MG63 (cell line): Measurements from ENCODE around the gene BHLHE23. TPM values are rescaled to one million over a fixed set of nuclear protein-coding genes. Genes with fewer than 3 reads are reported as not detected.
A peak's percentile ranks its signal among the peaks of the same experiment; 100 is the strongest.

Experiments
- DNase-seq: peaks from one replicate; pipeline ENCODE4 v3.0.0-alpha.2; 2020
- H3K27me3 ChIP-seq: fragments of 250-450 bp; sonication (Bioruptor Pico); 2 replicates; pipeline ENCODE4 v1.5.1; 2020; ENCODE audit warnings: mild to moderate bottlenecking, moderate library complexity
- H3K36me3 ChIP-seq: fragments of 250-450 bp; sonication (Bioruptor Pico); 2 replicates; pipeline ENCODE4 v1.5.1; 2020; ENCODE audit warnings: mild to moderate bottlenecking, moderate library complexity
- H3K4me3 ChIP-seq: fragments of 250-450 bp; sonication (Bioruptor Pico); 2 replicates; pipeline ENCODE4 v1.5.1; 2020; ENCODE audit warnings: mild to moderate bottlenecking, moderate library complexity
- H3K9me3 ChIP-seq: fragments of 250-450 bp; sonication (Bioruptor Pico); 2 replicates; pipeline ENCODE4 v1.5.1; 2020; ENCODE audit warnings: mild to moderate bottlenecking, moderate library complexity
- total RNA-seq: library from RNA; depleted of rRNA; stranded (reverse); fragments of >200 nt; shearing (Covaris generic); gene quantifications from 2 replicates; pipeline ENCODE4 v1.2.3, GENCODE V29; 2014; ENCODE audit warnings: low replicate concordance

Gene BHLHE23
- total RNA-seq, 1 experiment from 2014 or later: not detected

DNA sequence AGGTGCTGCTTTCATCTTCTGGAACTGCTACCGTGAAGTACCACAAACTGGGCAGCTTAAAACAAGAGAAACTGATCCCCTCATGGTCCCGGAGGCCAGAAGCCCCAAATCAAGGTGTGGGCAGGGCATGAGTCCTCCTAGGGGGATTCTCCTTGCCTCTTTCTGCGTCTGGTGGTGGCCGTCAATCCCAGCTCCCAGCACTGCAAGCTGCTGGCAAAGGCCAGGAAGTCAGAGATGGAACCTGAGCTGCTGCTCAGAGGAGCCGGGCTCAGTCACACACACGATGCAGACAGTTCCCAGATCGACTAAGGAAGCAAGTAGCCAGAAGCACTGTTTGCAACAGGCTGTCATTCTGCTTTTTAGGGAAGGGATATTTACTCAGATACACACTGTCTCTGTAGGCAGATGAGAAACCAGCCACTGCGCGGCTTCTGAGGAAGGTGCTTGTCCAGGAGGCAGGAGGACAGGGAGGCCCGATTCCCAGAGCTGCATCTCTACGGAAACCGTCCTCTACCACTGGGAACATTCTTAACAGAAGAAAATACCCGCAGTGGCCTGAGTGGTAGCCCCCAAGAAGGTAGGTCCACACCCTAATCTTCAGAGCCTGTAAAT lies 15.5 kb downstream of the BHLHE23 start:
- DNase-seq: no peak
- Histone ChIP-seq H3K4me3 (no peak overlapping the region), H3K36me3 (no peaks in the 10 kb centered on the region), H3K27me3 (no peaks in the 10 kb centered on the region), H3K9me3 (no peaks in the 10 kb centered on the region)

DNA sequence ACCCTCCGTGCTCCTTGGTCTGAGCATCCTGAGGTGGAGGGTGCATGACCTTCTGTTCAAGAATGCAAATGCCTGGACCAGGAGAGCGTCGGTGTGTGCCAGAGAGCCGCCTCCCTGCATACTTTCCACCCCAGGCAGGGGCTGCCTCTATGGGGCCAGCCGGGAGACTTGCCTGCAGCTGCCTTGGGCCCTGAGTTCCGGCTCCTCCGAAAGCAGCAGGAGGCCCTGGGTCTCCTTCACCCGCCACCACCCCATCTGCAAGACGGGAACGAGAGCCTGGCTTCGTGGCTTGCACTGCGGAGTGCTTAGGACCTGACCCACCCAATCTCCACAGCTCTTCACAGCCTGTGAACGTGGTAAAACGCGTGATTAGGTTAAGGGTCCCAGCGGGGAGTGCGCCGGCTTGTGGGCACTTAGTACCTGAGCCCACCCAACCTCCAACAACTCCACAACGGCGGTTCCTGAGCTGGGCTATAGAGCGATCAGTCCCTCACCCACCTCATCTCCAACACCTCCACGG lies 16.4 kb downstream of the BHLHE23 start:
- H3K27me3 ChIP-seq: no peaks in the 10 kb centered on the region
- H3K4me3 ChIP-seq: no peak overlapping the region
- no peaks in the 10 kb centered on the region for H3K36me3 ChIP-seq
- no peaks in the 10 kb centered on the region for H3K9me3 ChIP-seq
- no peak for DNase-seq

DNA sequence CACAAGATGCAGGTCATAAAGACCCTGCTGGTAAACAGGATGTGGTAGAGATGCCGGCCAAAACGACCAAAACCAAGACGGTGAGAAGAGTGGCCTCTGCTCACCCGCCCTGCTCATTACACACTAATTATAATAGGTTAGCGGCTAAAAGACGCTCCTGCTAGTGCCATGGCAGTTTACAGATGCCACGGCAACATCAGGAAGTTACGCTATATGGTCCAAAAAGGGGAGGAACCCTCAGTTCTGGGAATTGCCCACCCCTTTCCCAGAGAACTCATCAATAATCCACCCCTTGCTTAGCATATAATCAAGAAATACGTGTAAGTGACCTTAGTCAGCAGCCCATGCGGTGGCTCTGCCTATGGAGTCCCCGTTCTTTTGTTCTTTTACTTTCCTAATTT lies 17.6 kb downstream of the BHLHE23 start:
- Histone ChIP-seq H3K36me3 (no peaks in the 10 kb centered on the region), H3K4me3 (peak overlapping the region; percentile 19), H3K27me3 (no peaks in the 10 kb centered on the region), H3K9me3 (no peaks in the 10 kb centered on the region)
- no peak for DNase-seq

DNA sequence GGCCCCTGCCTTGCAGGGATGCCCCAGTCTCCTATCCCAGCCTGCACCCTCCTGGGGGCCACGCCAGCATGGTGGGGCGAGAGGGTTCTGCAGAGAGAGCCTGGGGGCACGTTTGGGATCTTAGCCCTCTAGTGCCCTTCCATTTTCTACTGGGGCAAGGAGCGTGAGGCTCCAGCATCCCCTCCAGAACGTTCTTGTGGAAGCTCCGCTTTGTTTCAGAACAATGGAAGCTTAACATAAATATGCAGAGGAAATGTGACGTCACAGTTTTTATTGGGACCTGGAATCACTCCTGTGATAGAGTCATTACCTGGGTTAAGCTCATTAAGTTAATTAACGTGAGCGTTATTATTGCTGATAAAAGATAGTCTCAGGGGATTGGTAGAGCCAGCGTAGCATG lies 19.6 kb downstream of the BHLHE23 start:
- no peaks in the 10 kb centered on the region for H3K27me3 ChIP-seq
- DNase-seq: no peak
- no peaks in the 10 kb centered on the region for H3K9me3 ChIP-seq
- no peak overlapping the region for H3K4me3 ChIP-seq
- H3K36me3 ChIP-seq: no peaks in the 10 kb centered on the region

DNA sequence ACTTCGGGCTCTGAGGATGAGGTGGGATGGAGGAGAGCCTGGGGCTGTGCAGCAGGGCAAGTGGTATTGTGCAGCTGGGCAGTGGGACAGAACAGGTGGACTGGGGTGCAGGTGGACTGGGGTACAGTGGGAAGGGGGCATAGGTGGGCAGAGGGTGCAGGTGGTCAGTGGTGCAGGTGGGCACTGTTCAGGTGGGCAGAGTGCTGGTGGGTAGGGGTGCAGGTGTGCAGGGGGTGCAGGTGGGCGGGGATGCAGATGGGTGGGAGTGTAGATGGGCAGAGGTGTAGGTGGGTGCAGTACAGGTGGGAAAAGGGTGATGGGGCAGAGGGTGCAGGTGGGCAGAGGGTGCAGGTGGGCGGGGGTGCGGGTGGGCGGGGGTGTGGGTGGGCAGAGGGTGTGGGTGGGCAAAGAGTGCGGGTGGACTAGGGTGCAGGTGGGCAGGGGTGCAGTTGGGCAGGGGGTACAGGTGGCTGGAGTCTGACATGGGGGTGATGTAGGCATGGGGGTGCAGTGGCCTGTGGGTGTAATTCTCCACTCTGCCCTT lies 20.4 kb downstream of the BHLHE23 start:
- Histone ChIP-seq H3K9me3 (no peaks in the 10 kb centered on the region), H3K4me3 (no peak overlapping the region), H3K27me3 (no peaks in the 10 kb centered on the region), H3K36me3 (no peaks in the 10 kb centered on the region)
- no peak for DNase-seq

DNA sequence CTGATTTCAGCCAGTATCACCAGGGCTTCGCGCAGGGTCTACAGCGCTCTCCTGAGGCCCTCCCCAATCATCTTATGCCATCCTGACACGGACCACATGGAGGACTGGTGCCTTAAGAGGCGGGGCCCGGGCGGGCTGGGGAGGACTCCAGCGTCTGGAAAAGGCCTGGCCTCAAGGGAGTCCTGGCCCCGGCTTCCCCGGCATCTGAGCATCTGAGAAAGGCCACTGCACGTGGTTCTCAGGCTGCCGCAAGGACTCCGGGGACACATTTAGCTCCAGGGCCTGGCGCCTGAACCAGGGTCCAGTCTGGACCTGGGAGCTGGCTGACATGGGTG lies 21.4 kb downstream of the BHLHE23 start:
- no peaks in the 10 kb centered on the region for H3K36me3 ChIP-seq
- H3K9me3 ChIP-seq: no peaks in the 10 kb centered on the region
- no peaks in the 10 kb centered on the region; the same call in 1 of the 2 replicates for H3K27me3 ChIP-seq

DNA sequence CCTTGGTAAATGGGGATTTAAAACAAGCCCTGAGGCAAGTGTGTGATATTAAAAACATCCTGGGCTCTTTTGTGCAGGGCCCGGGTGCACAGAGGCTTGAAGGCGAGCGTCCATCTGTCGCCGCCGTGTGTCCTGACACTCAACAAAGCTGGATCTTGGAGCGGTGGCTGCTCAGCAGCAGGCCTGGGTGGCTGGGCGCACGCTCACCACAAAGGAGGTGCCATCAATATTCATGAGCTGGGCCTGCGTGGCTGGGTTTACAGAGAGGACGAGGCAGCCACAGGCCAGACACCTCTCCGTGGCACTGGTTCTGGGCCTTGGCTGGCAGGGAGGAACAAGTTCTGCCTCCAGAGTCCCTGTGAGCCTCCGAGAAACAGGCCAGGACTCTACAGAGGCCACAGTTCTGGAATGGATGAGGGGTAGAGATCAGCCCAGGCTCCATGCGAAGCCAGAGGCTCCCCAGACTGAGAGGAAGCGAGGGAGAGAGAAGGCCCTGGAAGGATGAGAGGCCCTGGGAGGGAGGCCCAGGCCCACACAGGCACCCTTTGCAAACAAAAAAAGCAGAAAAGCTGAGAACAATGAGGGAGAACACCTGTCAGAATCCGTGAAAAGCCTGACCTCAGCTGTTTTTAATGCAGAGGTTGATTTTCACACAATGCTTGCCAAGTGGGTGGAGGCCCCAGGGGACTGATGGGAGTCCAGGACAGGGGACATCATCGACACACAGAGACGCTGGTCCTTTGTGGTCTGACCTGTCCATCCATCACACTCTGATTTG lies 21.9 kb downstream of the BHLHE23 start:
- H3K9me3 ChIP-seq: no peaks in the 10 kb centered on the region
- no peaks in the 10 kb centered on the region for H3K36me3 ChIP-seq
- H3K27me3 ChIP-seq: peaks cover 4% of the 10 kb centered on the region; the same call in 1 of the 2 replicates
- no peak for DNase-seq
- no peak overlapping the region for H3K4me3 ChIP-seq

More for the DNA sequence above, 21.4 kb downstream of the BHLHE23 start:
- DNase-seq: no peak
- H3K4me3 ChIP-seq: no peak overlapping the region

DNA sequence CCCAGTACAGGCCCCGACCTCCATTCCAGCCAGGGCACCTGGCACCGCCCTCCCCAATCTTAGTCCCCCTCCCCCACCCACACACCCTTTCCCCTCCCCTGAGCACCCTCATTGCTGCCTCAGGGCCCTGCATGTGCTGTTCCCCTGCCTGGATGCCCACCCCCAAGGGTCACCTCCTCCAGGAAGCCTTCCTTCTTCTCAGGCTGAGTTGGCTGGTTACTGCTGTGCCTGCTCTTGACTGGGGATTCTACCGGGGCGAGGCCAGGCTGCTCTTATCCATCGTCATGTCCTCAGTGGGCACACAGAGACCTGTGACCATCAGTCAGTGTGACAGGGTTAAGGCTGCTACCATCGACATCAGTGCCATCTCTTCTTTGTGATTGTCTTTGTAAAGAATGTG lies 23.6 kb downstream of the BHLHE23 start:
- H3K4me3 ChIP-seq: no peak overlapping the region
- no peaks in the 10 kb centered on the region for H3K36me3 ChIP-seq
- H3K27me3 ChIP-seq: peaks cover 9% of the 10 kb centered on the region; the same call in 1 of the 2 replicates
- DNase-seq: no peak
- H3K9me3 ChIP-seq: no peaks in the 10 kb centered on the region

DNA sequence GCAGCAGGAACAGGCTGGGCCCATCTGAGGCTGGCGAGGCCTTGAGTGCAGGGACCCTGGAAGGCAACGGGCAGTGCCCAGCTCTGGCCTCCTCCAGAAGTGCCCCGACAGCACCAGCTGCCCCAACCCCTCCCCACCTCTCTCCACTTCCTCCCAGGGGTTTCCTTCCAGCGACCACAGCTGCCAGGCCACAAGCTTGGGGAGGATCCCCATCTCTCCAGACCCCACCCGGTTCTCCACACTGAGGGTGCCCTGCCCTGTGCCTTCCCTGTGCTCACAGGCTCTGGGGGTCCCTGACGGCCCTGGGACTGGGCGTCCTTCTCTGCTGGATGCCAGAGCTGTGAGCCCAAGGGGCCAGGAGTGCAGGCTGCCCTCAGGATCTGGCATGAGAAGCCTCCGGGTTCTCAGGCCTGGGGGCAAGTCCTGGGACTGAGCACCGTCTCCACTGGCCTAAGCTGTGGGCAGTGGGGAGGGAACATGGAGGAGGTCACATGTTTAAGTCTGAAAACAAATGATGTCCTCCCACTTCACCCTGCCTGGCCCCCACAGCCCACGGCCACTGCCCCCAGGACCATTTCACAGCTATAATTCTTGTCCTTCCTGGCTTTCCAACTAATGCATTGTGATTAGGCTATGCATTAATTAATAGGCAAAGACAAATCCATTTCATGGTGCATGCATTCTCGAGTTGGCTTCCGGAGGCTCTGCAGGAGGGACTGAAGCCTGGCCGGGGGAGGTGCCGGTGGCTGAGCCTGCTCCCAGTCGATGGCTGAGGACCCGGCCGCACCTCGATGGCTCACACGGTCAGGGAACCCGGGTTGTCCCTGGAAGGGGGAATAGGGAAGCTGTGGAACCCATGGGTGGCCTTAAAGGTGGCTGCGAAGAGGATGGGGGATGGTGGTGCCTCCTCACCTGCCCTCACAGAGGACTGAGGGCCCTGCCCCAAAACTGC lies 24.4 kb downstream of the BHLHE23 start:
- peaks cover 9% of the 10 kb centered on the region; the same call in 1 of the 2 replicates for H3K27me3 ChIP-seq
- no peaks in the 10 kb centered on the region for H3K36me3 ChIP-seq
- H3K4me3 ChIP-seq: no peak overlapping the region
- H3K9me3 ChIP-seq: no peaks in the 10 kb centered on the region
- no peak for DNase-seq

DNA sequence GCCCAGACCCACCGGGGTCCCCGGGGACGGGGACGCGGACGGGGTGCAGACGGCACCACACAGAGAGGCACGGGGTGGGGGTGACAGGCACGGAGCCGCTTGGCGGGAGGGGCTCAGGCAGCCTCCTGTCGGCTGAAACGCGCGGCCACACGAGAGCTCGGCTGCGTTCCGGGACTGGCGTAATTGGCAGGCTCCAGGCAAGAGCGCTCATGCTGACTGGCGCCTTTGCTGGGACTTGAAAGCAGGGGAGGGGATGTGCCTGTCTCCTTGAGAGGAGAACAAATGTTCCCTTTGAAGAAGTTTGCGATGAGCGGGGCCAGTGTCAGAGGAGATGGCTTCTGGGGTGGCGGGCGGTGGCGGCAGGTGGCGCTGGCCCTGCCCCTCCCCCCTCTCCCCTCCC lies 25.8 kb downstream of the BHLHE23 start:
- Histone ChIP-seq H3K36me3 (no peaks in the 10 kb centered on the region), H3K9me3 (no peaks in the 10 kb centered on the region), H3K4me3 (no peak overlapping the region), H3K27me3 (peaks cover 9% of the 10 kb centered on the region; the same call in 1 of the 2 replicates)
- DNase-seq: peak; percentile 30

DNA sequence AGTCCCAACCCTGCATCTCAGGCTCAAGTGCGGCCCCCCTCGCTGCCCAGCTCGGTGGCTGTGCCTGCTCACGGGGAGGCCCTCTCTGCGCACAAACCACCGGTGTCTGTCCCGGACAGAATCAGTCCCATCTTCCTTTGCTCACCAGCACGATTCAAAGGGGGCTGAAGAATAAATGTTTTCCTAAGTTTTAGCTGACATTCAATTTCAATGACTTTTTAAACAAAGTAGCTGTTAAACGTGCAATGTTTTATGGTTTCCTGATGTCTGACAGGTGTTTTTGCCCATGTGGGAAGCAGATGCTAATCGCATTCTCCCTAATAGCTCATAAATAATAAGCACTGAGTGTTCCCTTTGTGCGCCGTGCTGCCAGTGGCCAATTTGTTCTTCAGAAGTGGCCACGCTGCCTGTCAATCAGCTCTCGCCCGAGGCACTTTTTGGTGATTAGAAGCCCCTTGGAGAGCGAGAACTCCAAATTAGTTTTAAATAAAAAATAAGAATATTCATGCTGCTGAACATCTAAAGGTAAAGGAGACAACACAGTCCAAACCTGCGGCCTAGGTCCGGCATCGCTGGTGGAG lies 26.3 kb downstream of the BHLHE23 start:
- H3K9me3 ChIP-seq: no peaks in the 10 kb centered on the region
- no peaks in the 10 kb centered on the region for H3K36me3 ChIP-seq
- H3K4me3 ChIP-seq: no peak overlapping the region
- no peak for DNase-seq
- H3K27me3 ChIP-seq: peaks cover 9% of the 10 kb centered on the region; the same call in 1 of the 2 replicates

DNA sequence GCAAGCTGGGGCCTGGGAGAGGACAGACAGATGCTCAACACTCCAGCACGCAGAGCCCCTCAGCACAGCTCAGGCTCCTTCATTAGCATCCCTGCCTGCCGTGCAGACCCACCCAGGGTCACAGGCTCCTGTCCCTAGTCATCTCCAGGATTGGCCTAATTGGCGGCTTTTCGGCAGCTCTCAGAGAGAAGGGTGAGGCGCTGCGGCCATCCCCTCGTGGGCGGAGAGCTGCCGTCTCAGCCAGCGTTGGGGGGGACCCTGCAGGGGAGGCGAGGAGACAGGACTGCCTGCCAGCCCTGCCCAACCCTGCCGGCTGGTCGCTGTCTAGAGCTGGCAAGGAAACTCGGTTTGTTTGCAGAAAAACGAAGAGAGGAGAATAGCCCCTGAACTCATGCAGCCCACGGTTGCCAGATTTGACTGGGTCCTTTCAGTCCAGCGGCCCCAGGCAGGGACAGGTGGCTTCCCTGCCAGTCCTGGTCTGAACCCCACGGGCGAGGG lies 26.8 kb downstream of the BHLHE23 start:
- Histone ChIP-seq H3K36me3 (no peaks in the 10 kb centered on the region), H3K4me3 (no peak overlapping the region), H3K9me3 (no peaks in the 10 kb centered on the region), H3K27me3 (peaks cover 9% of the 10 kb centered on the region; the same call in 1 of the 2 replicates)
- no peak for DNase-seq

DNA sequence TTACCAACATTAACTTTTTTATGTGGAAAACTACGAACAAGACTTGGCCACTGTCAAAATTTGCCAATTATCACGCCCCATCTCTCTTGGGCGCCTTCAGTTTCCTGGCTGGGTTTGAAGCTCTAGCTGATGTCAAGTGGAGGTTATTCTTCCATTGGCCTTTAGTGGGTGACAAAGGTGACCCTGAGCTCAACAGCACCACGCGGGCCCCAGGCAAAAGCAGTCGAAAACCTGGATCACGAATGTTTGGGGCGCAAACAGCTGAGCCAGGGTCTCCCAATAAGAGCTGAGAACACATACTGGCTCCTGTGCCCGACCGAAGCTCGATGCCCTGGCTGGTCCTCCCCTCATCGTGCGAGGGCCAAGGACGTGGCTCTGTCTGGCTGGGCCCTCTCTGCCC lies 27.5 kb downstream of the BHLHE23 start:
- Histone ChIP-seq H3K4me3 (no peak overlapping the region), H3K27me3 (peaks cover 11% of the 10 kb centered on the region; the same call in 1 of the 2 replicates)
- DNase-seq: no peak

DNA sequence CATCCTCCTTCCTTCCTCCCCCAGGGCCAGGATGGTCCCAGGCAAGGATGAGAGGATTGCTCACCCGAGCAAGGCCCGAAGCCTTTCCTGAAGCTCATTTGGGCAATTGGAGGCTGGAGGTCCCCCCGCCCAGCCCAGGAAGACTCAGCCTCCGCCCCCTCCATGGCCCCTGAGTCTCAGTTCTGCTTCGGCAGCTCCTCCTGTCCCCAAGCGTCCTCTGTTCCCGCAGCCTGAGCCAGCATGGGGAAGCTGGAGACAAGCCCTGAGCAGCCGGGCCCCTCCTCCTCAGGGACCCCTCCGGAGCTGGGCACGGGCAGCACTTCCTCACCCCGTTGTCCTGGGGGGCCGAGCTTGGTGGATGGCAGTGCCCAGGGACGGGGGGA lies 28.2 kb downstream of the BHLHE23 start:
- H3K36me3 ChIP-seq: no peaks in the 10 kb centered on the region
- DNase-seq: no peak
- H3K27me3 ChIP-seq: peaks cover 18% of the 10 kb centered on the region; the same call in 1 of the 2 replicates
- H3K4me3 ChIP-seq: no peak overlapping the region
- H3K9me3 ChIP-seq: no peaks in the 10 kb centered on the region

More for the DNA sequence above, 27.5 kb downstream of the BHLHE23 start:
- Histone ChIP-seq H3K9me3 (no peaks in the 10 kb centered on the region), H3K36me3 (no peaks in the 10 kb centered on the region)

DNA sequence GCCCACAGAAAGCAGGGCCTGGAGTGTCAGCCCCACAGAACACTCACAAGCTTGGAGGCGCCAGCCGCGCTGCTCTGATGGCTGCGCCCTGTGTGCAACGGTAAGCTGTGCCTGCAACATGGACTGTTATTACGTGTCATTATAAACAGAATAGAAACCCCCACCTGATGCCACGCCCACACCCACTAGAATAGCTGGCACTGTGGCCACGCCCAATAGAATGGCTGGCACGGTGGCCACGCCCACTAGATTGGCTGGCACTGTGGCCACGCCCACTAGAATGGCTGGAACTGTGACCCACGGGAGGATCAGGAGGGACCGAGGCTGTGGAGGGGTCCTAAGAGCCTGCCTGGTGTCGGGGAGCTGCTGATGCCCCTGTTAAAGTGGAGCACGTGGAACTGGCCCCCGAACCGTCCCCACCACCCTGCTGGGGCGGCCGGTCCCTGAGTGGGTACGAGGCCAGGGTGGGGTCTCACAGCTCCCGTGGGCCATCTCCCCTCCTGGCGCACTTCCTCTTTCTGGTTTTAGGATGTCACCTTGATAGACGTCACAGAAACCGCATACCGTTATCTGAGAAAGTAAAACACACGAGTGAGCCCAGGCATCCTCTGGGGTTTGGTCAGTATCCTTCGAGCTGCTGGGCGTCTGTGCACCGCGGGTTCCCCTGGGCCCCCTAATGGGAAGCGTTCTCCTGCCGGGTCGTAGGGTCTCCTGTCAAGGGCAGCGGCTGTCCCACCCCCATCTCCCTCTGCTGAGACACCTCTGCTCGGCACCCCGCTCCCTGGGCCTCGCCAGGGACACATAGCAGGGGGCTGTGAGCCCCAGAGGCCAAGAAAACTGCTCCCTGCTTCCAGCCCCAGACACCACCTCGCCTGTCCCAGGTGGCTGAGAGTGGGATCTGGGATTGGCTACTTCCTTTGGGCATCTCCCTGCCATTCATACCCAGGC lies 28.9 kb downstream of the BHLHE23 start:
- peak; percentile 29 for DNase-seq
- no peaks in the 10 kb centered on the region for H3K9me3 ChIP-seq
- no peaks in the 10 kb centered on the region for H3K36me3 ChIP-seq
- peaks cover 18% of the 10 kb centered on the region; the same call in 1 of the 2 replicates for H3K27me3 ChIP-seq
- H3K4me3 ChIP-seq: no peak overlapping the region
